Naive thymus-derived CD4-positive, alpha-beta T cell (primary cell): ENCODE data around the gene COLEC11. TPM values are rescaled to one million over a fixed set of nuclear protein-coding genes. Genes with fewer than 3 reads are reported as not detected.

Experiments used
- ATAC-seq: fragments of 150-1000 bp; cut with Tn5 transposase; 2 replicates; pipeline ENCODE4 v1.10.0; 2021; ENCODE audit warnings: mild to moderate bottlenecking, moderate library complexity
- CTCF ChIA-PET: fragments of 350-600 bp; sonication (Branson Sonifier 250); formaldehyde crosslinking; loops from one replicate; lab custom pipeline; 2021; ENCODE audit warnings: antibody characterized with exemption; lab: Charles Lee
- POLR2A ChIA-PET: fragments of 350-600 bp; sonication (Branson Sonifier 250); formaldehyde crosslinking; loops from one replicate; lab custom pipeline; 2021; ENCODE audit warnings: antibody characterized with exemption, inconsistent platforms; lab: Charles Lee
- DNase-seq, 9 donors: peaks; one replicate each; pipeline versions ENCODE4 v3.0.0 to v3.0.0-alpha.2; 2020 to 2022; ENCODE audit warnings: mixed read lengths in 1 of 9
- H3K27ac ChIP-seq: one replicate; pipeline ENCODE4 v1.7.0; 2013; ENCODE audit warnings: mild to moderate bottlenecking, low read depth, low read length, moderate library complexity
- H3K27me3 ChIP-seq, 2 donors: one replicate each; pipeline ENCODE4 v1.7.0; 2013; ENCODE audit warnings: low read length in 2 of 2, mild to moderate bottlenecking in 2 of 2, moderate library complexity in 2 of 2; ENCODE audit not compliant: control insufficient read depth in 2 of 2, insufficient read depth in 2 of 2
- H3K36me3 ChIP-seq, 3 experiments: 1 replicate in 2 of 3; 2 replicates in 1 of 3; pipeline ENCODE4 v1.7.0; 2013; ENCODE audit warnings: low read length in 3 of 3, mild to moderate bottlenecking in 3 of 3, moderate library complexity in 1 of 3; ENCODE audit not compliant: insufficient read depth in 3 of 3, control insufficient read depth in 2 of 3
- H3K4me1 ChIP-seq, 2 donors: one replicate each; pipeline ENCODE4 v1.7.0; 2013; ENCODE audit warnings: low read length in 2 of 2, mild to moderate bottlenecking in 2 of 2, moderate library complexity in 1 of 2; ENCODE audit not compliant: control insufficient read depth in 2 of 2, insufficient read depth in 2 of 2
- H3K4me3 ChIP-seq: 2 replicates; pipeline ENCODE4 v1.7.0; 2013; ENCODE audit warnings: mild to moderate bottlenecking, low read length
- H3K9me3 ChIP-seq, 3 experiments: 1 replicate in 2 of 3; 2 replicates in 1 of 3; pipeline ENCODE4 v1.7.0; 2013; ENCODE audit warnings: low read length in 3 of 3; ENCODE audit not compliant: control insufficient read depth in 2 of 3
- H3K27ac Mint-ChIP-seq, 9 donors: one replicate each; pipeline ENCODE4 v1.8.0; 2020 to 2022; ENCODE audit warnings: mixed read lengths in 9 of 9, mild to moderate bottlenecking in 8 of 9, moderate library complexity in 5 of 9, inconsistent platforms in 2 of 9
- H3K27me3 Mint-ChIP-seq, 5 donors: one replicate each; pipeline ENCODE4 v1.8.0; 2021 to 2022; ENCODE audit warnings: mixed read lengths in 5 of 5, mild to moderate bottlenecking in 1 of 5
- H3K36me3 Mint-ChIP-seq, 5 donors: one replicate each; pipeline ENCODE4 v1.8.0; 2020 to 2022; ENCODE audit warnings: mixed read lengths in 5 of 5, mild to moderate bottlenecking in 3 of 5, inconsistent platforms in 1 of 5
- H3K4me1 Mint-ChIP-seq, 7 donors: one replicate each; pipeline ENCODE4 v1.8.0; 2020 to 2022; ENCODE audit warnings: mixed read lengths in 7 of 7, mild to moderate bottlenecking in 3 of 7, inconsistent platforms in 1 of 7
- H3K4me3 Mint-ChIP-seq, 10 donors: one replicate each; pipeline ENCODE4 v1.8.0; 2020 to 2022; ENCODE audit warnings: mild to moderate bottlenecking in 10 of 10, mixed read lengths in 10 of 10, moderate library complexity in 6 of 10, inconsistent platforms in 2 of 10
- H3K9me3 Mint-ChIP-seq, 11 donors: one replicate each; pipeline ENCODE4 v1.8.0; 2020 to 2022; ENCODE audit warnings: mixed read lengths in 11 of 11, mild to moderate bottlenecking in 4 of 11, inconsistent platforms in 1 of 11, moderate library complexity in 1 of 11
- intact Hi-C, 2 donors: fragments of 100-400 bp; cut with micrococcal nuclease; formaldehyde crosslinking; loops; one replicate each; pipeline ENCODE4 v1.15.1; 2023
- polyA plus RNA-seq, 2 donors: library from polyadenylated mRNA; unstranded; fragments of 300-500 nt; fragmentation: Illumina TruSeq; gene quantifications; one replicate each; pipeline ENCODE4 v1.2.3, GENCODE V29; 2021
- total RNA-seq, 6 experiments: library from RNA in 5 of 6; stranded (reverse) in 5 of 6; gene quantifications; 1 replicate in 5 of 6; 2 replicates in 1 of 6; pipeline ENCODE4 v1.2.3 and lab custom pipeline; 2021 to 2026

COLEC11 gene
- total and polyA plus RNA-seq, 7 experiments from 2014 or later = 0.46 to 0.48 TPM; not detected in 5

DNA sequence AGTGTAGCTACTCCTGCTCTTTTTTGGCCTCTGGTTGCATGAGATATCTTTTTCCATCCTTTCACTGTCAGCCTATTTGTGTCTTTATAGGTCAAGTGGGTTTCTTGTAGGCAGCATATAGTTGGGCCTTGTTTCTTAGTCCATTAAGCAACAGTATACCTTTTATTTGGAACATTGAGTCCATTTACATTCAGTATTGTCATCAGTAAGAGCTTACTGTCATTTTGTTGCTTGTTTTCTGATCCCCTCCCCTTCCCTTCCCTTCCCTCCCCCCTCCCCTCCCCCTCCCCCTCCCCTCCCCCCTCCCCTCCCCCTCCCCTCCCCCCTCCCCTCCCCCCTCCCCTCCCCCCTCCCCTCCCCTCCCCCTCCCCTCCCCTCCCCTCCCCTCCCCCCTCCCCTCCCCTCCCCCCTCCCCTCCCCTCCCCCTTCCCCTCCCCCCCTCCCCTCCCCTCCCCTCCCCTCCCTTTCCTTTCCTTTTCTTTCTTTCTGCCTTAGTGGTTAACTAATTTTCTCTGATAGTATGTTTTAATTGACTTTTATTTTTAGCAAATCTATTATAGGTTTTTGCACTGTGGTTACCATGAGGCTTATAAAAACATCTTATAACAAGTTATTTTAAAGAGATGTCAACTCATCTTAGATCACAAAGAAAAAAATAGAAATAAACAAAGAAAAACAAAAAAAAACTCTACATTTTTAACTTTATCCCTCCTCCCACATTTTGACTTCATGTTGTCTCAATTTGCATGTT is 95.3 kb downstream of the COLEC11 start:
- H3K4me3 Mint-ChIP-seq = no peak overlapping the region
- H3K36me3 Mint-ChIP-seq = peaks cover 0 to 7% (median 0%) of the 10 kb centered on the region in 5 donors
- POLR2A ChIA-PET = no interaction called here
- Histone ChIP-seq H3K27me3 (no peaks in the 10 kb centered on the region), H3K27ac (no peak overlapping the region), H3K36me3 (no peaks in the 10 kb centered on the region), H3K4me3 (no peak overlapping the region), H3K9me3 (no peaks in the 10 kb centered on the region), H3K4me1 (no peaks in the 10 kb centered on the region)
- DNase-seq = no peak
- no peak overlapping the region for H3K27ac Mint-ChIP-seq
- intact Hi-C loops = no loop called here
- CTCF ChIA-PET = no interaction called here
- no peaks in the 10 kb centered on the region for H3K4me1 Mint-ChIP-seq
- H3K27me3 Mint-ChIP-seq = peaks cover 5 to 42% (median 28%) of the 10 kb centered on the region in 5 donors
- H3K9me3 Mint-ChIP-seq = peaks cover 1 to 30% (median 18%) of the 10 kb centered on the region in 11 donors
- ATAC-seq = no peak

GRCh38 chr2:3692375-3692774 is 97.5 kb downstream of the COLEC11 start:
- ATAC-seq = no peak
- Histone ChIP-seq H3K36me3 (no peaks in the 10 kb centered on the region), H3K27ac (no peak overlapping the region), H3K27me3 (no peaks in the 10 kb centered on the region), H3K4me3 (no peak overlapping the region), H3K4me1 (no peaks in the 10 kb centered on the region), H3K9me3 (no peaks in the 10 kb centered on the region)
- no peaks in the 10 kb centered on the region for H3K4me1 Mint-ChIP-seq
- no peak overlapping the region for H3K4me3 Mint-ChIP-seq
- no peak for DNase-seq
- peaks cover 0 to 7% (median 0%) of the 10 kb centered on the region in 5 donors for H3K36me3 Mint-ChIP-seq
- POLR2A ChIA-PET = no interaction called here
- H3K9me3 Mint-ChIP-seq = peaks cover 0 to 30% (median 18%) of the 10 kb centered on the region in 11 donors
- intact Hi-C loops = loop anchor here in 1 of 2 donors (1.0 kb wide), 1 partner anchor 8 kb away; no protein-coding TSS in a partner anchor
- CTCF ChIA-PET = no interaction called here
- peaks cover 2 to 45% (median 29%) of the 10 kb centered on the region in 5 donors for H3K27me3 Mint-ChIP-seq
- no peak overlapping the region for H3K27ac Mint-ChIP-seq

Other genes with a start within 250 kb of the COLEC11 start
- 10 to 100 TPM; 24.4 to 46.2 (median 25.5) TPM for gene EIPR1, start 217.3 kb upstream of the COLEC11 start, total RNA-seq
- 10 to 100 TPM; 34.4 to 40.2 TPM for gene EIPR1, start 217.3 kb upstream of the COLEC11 start, polyA plus RNA-seq
- gene TRAPPC12, start 215.4 kb upstream of the COLEC11 start, total RNA-seq = 100 to 1,000 TPM in 4 of 5 experiments, 10 to 100 TPM in 1; 90.5 to 160 (median 121) TPM
- 10 to 100 TPM; 29.8 to 44.5 TPM for gene TRAPPC12, start 215.4 kb upstream of the COLEC11 start, polyA plus RNA-seq
- 10 to 100 TPM; 26.4 to 41.7 (median 39.3) TPM for gene ADI1, start 75.6 kb upstream of the COLEC11 start, total RNA-seq
- gene ADI1, start 75.6 kb upstream of the COLEC11 start, polyA plus RNA-seq = 10 to 100 TPM; 60.9 to 73.3 TPM
- 10 to 100 TPM; 17.6 to 31.2 (median 23.4) TPM for gene RNASEH1, start 36.8 kb upstream of the COLEC11 start, total RNA-seq
- 10 to 100 TPM; 31.1 to 37.6 TPM for gene RNASEH1, start 36.8 kb upstream of the COLEC11 start, polyA plus RNA-seq
- 1,000 to 10,000 TPM; 1,197 to 1,878 (median 1,602) TPM for gene RPS7, start 19.9 kb upstream of the COLEC11 start, total RNA-seq
- gene RPS7, start 19.9 kb upstream of the COLEC11 start, polyA plus RNA-seq = 1,000 to 10,000 TPM; 1,224 to 1,352 TPM
- gene ALLC, start 63.1 kb downstream of the COLEC11 start, total RNA-seq = not detected
- gene ALLC, start 63.1 kb downstream of the COLEC11 start, polyA plus RNA-seq = not detected
- not detected for gene DCDC2C, start 108.5 kb downstream of the COLEC11 start, total RNA-seq
- gene DCDC2C, start 108.5 kb downstream of the COLEC11 start, polyA plus RNA-seq = not detected